ENCODE measurements around the gene FOXP1.

FOXP1 gene

DNA sequence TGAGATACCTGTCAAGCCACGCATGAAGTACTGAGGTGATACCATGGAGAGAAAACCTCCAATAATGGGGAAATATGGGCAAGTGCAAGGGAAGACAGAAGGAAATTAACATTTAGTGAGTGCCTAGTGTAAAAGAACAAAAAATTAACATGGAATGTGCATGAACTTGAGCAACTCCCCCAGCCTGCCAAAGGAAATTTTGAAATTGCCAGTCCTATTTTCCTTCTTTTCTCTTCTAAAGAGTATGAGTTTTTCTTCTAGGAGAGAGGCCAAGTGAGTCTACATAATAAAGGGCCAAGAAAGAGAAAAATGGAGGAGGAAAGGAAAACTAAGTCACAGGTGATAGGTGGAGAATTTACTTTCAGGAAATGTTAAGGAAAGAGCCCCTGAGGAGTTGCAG, 668.7 kb downstream of the FOXP1 start:
- no peak overlapping the region for H3K4me3 ChIP-seq (ENCODE audit: low read length)
- no peak for DNase-seq (ENCODE audit: low read depth, low spot score)

DNA sequence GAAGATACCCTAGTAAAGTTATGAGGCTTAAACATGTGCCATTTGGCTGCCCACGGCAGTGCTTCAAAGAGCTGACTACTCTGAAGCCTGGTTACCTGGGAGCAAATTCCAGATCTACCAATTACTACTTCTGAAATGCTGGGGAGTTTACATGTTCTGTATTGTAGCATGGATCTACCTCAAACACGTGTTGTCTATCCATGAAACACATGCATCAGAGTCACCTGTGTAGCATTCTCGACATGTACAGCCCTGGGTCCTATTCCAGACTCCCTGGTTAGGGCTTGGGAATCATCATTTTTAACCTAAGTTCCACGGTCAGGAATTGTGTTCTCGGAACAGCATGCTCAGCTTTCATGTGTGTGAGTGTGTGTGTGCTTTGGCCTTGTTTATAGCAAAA, 671.8 kb downstream of the FOXP1 start:
- no peak for DNase-seq (ENCODE audit: low read depth, low spot score)
- no peak overlapping the region for H3K4me3 ChIP-seq (ENCODE audit: low read length)

- no peak overlapping the region for H3K4me3 ChIP-seq (ENCODE audit: low read length)
- no peak for DNase-seq (ENCODE audit: low read depth, low spot score)
These were observed 678.0 kb downstream of the FOXP1 start for GRCh38 chr3:70905491-70905890.

Data from Jurkat, Clone E6-1 (cell line).